Osteoblast (primary cell): ENCODE measurements around the gene DYNC2H1. TPM values are rescaled to one million over a fixed set of nuclear protein-coding genes. Genes with fewer than 3 reads are reported as not detected.
A peak's percentile ranks its signal among the peaks of the same experiment; 100 is the strongest.

Experiments used
- DNase-seq: peaks from one replicate; pipeline ENCODE4 v3.0.0; 2011; ENCODE audit warnings: low spot score, mixed read lengths; ENCODE audit not compliant: insufficient read length; ENCODE audit errors: missing footprints
- H2AFZ ChIP-seq: 2 replicates; pipeline ENCODE4 v1.6.0; 2011; ENCODE audit warnings: mild to moderate bottlenecking, low read length
- H3K27ac ChIP-seq: 2 replicates; pipeline ENCODE4 v1.5.1; 2011; ENCODE audit warnings: mild to moderate bottlenecking, low read depth, low read length, moderate library complexity
- H3K27me3 ChIP-seq: 2 replicates; pipeline ENCODE4 v1.6.0; 2012; ENCODE audit warnings: mild to moderate bottlenecking, control low read depth, inconsistent platforms, low read length, moderate library complexity; ENCODE audit not compliant: insufficient read depth
- H3K36me3 ChIP-seq: 2 replicates; pipeline ENCODE4 v1.5.1; 2011; ENCODE audit warnings: mild to moderate bottlenecking, low read length, control low read depth, moderate library complexity; ENCODE audit not compliant: insufficient read depth
- H3K4me1 ChIP-seq: 2 replicates; pipeline ENCODE4 v1.5.1; 2011; ENCODE audit warnings: mild to moderate bottlenecking, low read length, control low read depth, moderate library complexity; ENCODE audit not compliant: insufficient read depth
- H3K4me2 ChIP-seq: 2 replicates; pipeline ENCODE4 v1.6.0; 2011; ENCODE audit warnings: mild to moderate bottlenecking, low read length; ENCODE audit not compliant: insufficient read depth
- H3K4me3 ChIP-seq: fragments of 200-600 bp; sonication (generic); 3 replicates; pipeline ENCODE4 v1.5.1; 2012; ENCODE audit warnings: mild to moderate bottlenecking, low read length, inconsistent platforms; ENCODE audit not compliant: insufficient read depth
- H3K79me2 ChIP-seq: 2 replicates; pipeline ENCODE4 v1.6.0; 2012; ENCODE audit warnings: mild to moderate bottlenecking, low read length, control low read depth, inconsistent platforms; ENCODE audit not compliant: insufficient read depth
- H3K9me3 ChIP-seq: 2 replicates; pipeline ENCODE4 v1.5.1; 2011; ENCODE audit warnings: low read depth, low read length, control low read depth
- H4K20me1 ChIP-seq: 2 replicates; pipeline ENCODE4 v1.6.0; 2012; ENCODE audit warnings: mild to moderate bottlenecking, low read length, control low read depth; ENCODE audit not compliant: insufficient read depth
- total RNA-seq: library from RNA; depleted of rRNA; stranded (reverse); fragments of >200 nt; gene quantifications from 2 replicates; pipeline ENCODE4 v1.2.3, GENCODE V29; 2012
- TF ChIP-seq, protein P1 (sequence below): IDR thresholded peaks from 2 replicates; pipeline ENCODE4 v1.5.1; 2011; ENCODE audit warnings: mild to moderate bottlenecking, low read depth, low read length, moderate library complexity; ENCODE audit errors: extremely low read depth

DYNC2H1 gene
- total RNA-seq, 1 donor, result 82.2 TPM

DNA sequence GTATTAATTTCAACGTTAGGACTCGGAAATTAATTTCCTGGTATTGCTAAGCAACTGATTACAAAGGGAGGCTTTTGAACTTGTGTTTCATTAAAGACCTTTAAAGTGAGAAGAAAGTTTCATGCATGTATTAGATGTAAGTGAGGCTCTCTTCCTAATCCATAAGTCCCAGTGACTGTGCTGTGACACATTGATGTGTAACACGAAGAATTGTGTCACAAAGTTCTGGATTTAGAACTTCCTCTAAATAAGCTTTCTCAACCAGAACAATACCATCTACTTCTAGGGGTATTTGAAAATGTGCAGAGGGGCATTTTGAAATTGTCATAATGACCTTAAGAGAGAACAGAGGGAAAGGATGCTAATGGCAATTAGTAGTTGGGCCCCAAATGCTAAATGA lies 31.7 kb upstream of the DYNC2H1 start:
- Histone ChIP-seq H3K4me2 (no peak overlapping the region), H3K79me2 (peaks cover 56% of the 10 kb centered on the region), H3K27me3 (no peaks in the 10 kb centered on the region), H3K36me3 (peaks cover 49% of the 10 kb centered on the region), H3K4me1 (no peaks in the 10 kb centered on the region), H4K20me1 (no peaks in the 10 kb centered on the region), H3K4me3 (no peak overlapping the region), H2AFZ (no peak overlapping the region), H3K27ac (no peak overlapping the region), H3K9me3 (no peaks in the 10 kb centered on the region)
- DNase-seq, result no peak
- TF ChIP-seq, protein P1, sequence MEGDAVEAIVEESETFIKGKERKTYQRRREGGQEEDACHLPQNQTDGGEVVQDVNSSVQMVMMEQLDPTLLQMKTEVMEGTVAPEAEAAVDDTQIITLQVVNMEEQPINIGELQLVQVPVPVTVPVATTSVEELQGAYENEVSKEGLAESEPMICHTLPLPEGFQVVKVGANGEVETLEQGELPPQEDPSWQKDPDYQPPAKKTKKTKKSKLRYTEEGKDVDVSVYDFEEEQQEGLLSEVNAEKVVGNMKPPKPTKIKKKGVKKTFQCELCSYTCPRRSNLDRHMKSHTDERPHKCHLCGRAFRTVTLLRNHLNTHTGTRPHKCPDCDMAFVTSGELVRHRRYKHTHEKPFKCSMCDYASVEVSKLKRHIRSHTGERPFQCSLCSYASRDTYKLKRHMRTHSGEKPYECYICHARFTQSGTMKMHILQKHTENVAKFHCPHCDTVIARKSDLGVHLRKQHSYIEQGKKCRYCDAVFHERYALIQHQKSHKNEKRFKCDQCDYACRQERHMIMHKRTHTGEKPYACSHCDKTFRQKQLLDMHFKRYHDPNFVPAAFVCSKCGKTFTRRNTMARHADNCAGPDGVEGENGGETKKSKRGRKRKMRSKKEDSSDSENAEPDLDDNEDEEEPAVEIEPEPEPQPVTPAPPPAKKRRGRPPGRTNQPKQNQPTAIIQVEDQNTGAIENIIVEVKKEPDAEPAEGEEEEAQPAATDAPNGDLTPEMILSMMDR, result no peak

- Histone ChIP-seq H3K79me2 (peaks cover 56% of the 10 kb centered on the region), H4K20me1 (no peaks in the 10 kb centered on the region), H3K4me3 (no peak overlapping the region), H3K27ac (no peak overlapping the region), H3K4me2 (no peak overlapping the region), H3K9me3 (no peaks in the 10 kb centered on the region), H2AFZ (no peak overlapping the region), H3K36me3 (peaks cover 49% of the 10 kb centered on the region), H3K27me3 (no peaks in the 10 kb centered on the region), H3K4me1 (no peaks in the 10 kb centered on the region)
- DNase-seq, result no peak
- TF ChIP-seq, protein P1, result no peak
These were observed 30.5 kb upstream of the DYNC2H1 start for GRCh38 chr11:103078710-103079109.

GRCh38 chr11:103079833-103080232 lies 29.4 kb upstream of the DYNC2H1 start:
- no peaks in the 10 kb centered on the region for H3K4me1 ChIP-seq
- peaks cover 48% of the 10 kb centered on the region for H3K36me3 ChIP-seq
- TF ChIP-seq, protein P1, result no peak
- peak overlapping the region; percentile 0 for H3K27ac ChIP-seq
- no peak overlapping the region for H2AFZ ChIP-seq
- H3K79me2 ChIP-seq, result peaks cover 55% of the 10 kb centered on the region
- DNase-seq, result peak; percentile 75
- H3K4me2 ChIP-seq, result no peak overlapping the region
- no peak overlapping the region for H3K4me3 ChIP-seq
- H4K20me1 ChIP-seq, result no peaks in the 10 kb centered on the region
- H3K9me3 ChIP-seq, result no peaks in the 10 kb centered on the region
- no peaks in the 10 kb centered on the region for H3K27me3 ChIP-seq

- Histone ChIP-seq H2AFZ (no peak overlapping the region), H3K79me2 (peaks cover 80% of the 10 kb centered on the region), H3K27ac (peak overlapping the region; percentile 79), H3K36me3 (peaks cover 19% of the 10 kb centered on the region), H3K4me3 (no peak overlapping the region), H3K27me3 (no peaks in the 10 kb centered on the region), H3K4me1 (peaks cover 16% of the 10 kb centered on the region), H3K9me3 (no peaks in the 10 kb centered on the region), H3K4me2 (peak overlapping the region; percentile 44), H4K20me1 (peaks cover 6% of the 10 kb centered on the region)
- TF ChIP-seq, protein P1, result no peak
- DNase-seq, result peak; percentile 62
These were observed 23.4 kb upstream of the DYNC2H1 start for GRCh38 chr11:103085758-103086365.
